Kidney tubule cell (primary cell): ENCODE measurements around the gene R3HDM2.
A peak's percentile ranks its signal among the peaks of the same experiment; 100 is the strongest.
"Not testable (repeated sequence)": the region's sequence is repeated elsewhere in the genome, so short reads cannot be mapped to it uniquely, and the experiment has no call there.

ENCODE experiments used
- DNase-seq: peaks from one replicate; pipeline ENCODE4 v3.0.0-alpha.2; 2018; ENCODE audit warnings: low spot score

The R3HDM2 gene

DNA sequence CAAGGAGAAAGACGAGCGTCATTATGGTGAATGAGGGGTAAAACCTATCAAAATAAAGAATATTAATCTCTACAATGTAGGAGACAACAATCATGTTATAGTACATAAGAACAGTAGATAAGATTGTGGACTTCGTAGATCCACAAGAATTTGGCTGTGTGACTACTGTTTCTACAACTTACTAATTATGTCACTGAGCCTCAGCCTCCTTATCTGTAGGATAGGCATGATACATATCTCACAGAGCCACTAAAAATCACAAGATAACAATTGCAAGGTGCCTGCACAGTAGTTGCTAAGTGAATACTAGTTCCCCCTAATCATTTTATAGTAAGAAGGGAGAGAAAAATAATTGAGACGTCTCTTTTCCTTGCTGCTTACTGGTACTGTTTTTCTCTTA, 101.6 kb downstream of the R3HDM2 start:
- DNase-seq: no peak

DNA sequence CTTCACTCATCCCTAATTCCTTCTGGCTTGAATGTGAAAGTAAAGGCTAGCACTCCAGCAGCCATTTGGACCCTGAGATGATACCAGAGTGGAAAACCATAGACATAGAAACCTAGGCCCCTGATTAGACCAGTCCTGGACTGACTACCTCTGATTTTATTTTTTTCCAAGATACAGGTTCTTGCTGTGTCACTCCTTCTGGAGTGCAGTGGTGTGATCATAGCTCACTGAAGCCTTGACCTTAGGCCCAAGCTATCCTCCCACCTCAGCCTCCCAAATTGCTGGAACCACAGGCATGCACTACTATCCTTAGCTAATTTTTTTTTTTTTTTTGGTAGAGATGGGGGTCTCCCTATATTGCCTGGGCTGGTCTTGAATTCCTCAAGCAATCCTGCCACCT, 105.4 kb downstream of the R3HDM2 start:
- no peak for DNase-seq

- DNase-seq: no peak
These were observed 107.4 kb downstream of the R3HDM2 start for GRCh38 chr12:57323416-57323815.

DNA sequence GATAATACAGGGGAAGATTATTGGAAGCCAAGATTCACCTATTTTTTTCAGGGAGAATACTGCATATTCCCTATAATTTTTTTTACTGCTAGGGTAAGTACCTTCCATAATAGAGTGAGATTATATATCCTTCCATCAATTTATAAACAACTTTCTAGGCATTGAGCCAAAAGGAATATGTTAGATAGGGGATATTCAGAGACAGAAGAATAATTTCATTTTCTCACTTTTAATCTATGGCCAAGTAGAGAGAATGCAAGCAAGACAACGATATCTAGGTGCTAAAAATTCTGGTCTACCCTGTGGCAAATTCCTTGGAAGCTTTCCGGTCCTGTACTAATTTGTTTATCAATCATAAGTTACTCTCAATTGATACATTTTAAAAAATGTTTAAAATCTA, 110.2 kb downstream of the R3HDM2 start:
- no peak for DNase-seq

GRCh38 chr12:57319678-57320469, 111.0 kb downstream of the R3HDM2 start:
- DNase-seq: no peak

- DNase-seq: no peak
These were observed 115.2 kb downstream of the R3HDM2 start for GRCh38 chr12:57315681-57316080.

GRCh38 chr12:57312287-57312686, 118.6 kb downstream of the R3HDM2 start:
- peak; percentile 20 for DNase-seq

DNA sequence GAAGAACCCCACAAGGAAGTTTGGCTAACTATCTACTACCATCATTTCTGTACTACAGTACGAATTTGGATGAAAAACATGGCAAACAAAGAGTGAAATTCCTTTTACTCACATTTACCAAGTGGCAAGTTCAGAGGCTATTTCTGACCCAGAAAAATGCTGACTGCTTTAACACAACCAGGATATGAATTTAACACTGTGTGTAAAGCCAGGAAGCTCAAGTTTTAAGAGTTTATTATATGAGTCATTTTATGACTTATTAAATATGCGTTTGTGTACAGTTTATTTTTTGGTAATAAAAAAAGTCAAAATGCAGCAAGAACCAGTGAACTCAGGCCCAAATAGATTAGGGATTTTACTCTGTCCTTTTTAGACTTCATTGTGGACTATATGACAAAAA, 121.4 kb downstream of the R3HDM2 start:
- DNase-seq: peak; percentile 39

DNA sequence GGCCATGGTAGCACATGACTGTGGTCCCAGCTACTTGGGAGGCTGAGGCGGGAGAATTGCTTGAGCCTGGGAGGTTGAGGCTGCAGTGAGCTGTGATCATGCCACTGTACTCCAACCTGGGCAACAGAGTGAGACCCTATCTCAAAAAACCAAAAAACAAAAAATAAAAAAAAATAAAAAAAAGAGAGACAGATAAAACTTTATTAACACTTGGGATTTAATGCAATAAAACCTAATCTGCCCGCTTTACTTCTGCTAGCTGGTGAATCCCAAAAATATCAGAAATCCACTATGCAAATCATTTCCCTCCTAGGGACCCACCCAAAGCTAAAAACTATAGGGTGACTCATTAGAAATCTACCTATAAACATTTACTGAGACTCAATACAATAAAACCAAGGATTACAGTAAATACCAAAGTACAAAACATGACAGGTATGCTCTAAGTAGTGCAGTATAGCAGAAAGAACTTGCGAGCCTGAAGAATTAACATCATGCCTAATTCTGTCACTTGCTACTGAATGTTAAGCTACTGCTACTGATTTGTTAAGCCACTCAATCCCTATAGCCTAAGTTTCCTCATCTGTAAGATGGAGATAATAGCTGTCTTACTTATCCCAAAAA, 129.8 kb downstream of the R3HDM2 start:
- no peak for DNase-seq

GRCh38 chr12:57299514-57300016, 131.3 kb downstream of the R3HDM2 start:
- no peak for DNase-seq

DNA sequence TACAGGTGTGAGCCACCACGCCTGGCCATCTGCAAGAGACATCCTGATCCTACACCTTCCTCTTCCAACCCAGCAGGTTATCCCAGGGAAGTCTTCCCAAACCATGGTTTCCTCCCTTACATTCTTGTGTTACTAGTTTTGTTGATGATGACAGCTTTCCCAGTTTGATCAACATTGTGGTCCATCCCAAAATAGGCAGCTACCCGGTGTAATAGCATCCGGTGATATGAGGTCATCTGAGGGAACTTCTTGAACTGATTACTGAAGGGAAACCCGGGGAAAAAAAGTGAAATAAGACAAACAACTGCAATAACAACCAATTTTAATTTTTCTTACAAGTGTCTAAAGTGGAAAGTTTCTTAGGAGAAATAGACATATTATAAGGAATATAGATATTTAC, 134.6 kb downstream of the R3HDM2 start:
- no peak for DNase-seq

DNA sequence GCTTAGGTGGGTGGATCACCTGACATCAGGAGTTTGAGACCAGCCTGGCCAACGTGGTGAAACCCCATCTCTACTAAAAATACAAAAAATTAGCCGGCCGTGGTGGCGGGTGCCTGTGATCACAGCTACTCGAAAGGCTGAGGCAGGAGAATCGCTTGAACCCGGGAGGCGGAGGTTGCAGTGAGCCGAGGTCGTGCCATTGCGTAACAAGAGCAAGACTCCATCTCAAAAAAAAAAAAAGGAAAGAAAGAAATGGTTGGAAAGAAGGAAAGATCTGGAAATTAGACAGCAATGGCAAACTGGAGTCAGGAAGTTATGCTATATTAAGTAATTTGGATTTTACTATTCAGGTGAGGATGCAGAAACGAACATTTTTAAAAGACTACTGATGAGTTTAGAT, 148.8 kb downstream of the R3HDM2 start:
- DNase-seq: not testable (repeated sequence)

DNA sequence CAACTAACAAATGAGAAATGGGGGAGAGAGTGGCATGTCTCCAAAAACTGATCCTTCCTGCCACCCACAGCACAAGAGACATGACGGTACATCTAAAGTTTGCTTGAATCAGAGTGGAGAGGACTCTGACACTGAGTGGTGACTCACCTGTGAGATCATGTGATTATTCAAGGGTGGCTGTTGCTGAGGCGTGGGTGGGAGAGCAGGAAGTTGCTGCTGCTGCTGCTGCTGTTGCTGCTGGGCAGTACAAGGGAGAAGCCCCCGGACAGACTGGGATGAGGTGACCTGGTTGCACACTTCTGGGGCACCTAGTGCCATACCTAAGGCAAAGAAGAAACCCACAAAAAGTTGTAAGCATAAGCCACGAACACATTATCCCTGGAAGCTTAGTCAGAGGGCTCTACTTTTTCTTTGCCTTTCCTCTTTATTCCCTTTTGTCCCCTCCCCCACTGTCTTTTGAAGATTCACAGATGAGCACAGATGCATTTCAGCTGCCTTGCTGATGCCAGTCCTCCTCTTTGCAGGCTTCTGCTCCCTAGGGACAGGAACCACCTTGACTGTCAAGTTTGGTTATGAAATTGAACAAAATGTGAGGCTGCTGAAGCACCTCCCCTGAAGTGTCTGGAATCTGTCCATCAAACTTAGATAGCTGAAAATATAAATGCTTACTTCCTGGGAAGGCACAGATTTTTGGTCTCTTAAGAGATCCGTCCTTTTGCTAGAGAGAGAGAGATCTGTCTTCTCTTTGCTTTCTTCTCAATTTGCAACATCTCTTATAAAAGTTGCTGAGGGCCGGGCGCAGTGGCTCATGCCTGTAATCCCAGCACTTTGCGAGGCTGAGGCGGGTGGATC, 150.4 kb downstream of the R3HDM2 start:
- peak; percentile 99 for DNase-seq

DNA sequence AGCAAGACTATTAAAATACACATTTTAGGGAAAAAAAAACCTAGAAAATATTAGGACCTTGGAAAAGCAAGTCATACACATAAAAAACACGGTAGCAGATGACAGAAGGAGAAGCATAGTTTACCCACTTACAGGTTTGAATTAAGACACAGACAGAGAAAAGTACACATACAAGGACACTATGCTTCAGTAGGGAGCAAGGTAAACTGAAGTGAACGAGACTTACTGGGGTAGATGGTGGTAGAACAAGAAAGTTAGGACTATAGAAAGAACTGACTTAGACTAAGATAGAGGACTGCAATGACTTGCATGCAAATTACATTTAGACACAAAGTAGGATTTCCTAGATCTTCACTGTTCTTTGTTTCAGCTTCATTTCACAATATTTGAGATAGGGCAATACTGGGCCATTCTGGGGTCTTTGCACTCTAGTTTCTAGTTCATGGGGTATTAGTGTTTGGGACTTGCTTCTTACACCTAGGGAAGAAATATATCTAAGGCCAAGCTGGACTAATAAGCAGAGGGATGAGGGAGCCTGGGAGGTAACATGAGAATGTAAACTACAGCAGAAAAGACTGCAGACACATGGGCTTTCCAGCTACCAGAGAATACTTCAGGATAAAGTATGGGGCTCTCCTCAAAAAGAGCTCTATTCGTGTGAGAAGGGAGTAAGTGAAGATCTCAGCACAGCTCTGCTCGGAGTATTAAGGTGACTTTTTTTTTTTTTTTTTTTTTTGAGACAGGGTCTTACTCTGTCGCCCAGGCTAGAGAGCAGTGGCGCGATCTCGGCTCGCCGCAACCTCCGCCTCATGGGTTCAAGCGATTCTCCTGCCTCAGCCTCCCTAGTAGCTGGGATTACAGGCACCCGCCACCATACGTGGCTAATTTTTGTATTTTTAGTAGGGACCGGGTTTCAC, 152.1 kb downstream of the R3HDM2 start:
- no peak for DNase-seq

- DNase-seq: peak; percentile 21
These were observed 153.8 kb downstream of the R3HDM2 start for GRCh38 chr12:57276935-57277563.

- not testable (repeated sequence) for DNase-seq
These were observed 154.6 kb downstream of the R3HDM2 start for GRCh38 chr12:57276233-57276632.

GRCh38 chr12:57273516-57273915, 157.3 kb downstream of the R3HDM2 start:
- no peak for DNase-seq

- peak; percentile 64 for DNase-seq
These were observed 158.3 kb downstream of the R3HDM2 start for GRCh38 chr12:57272337-57273151.

- no peak for DNase-seq
These were observed 159.8 kb downstream of the R3HDM2 start for GRCh38 chr12:57270966-57271470.

DNA sequence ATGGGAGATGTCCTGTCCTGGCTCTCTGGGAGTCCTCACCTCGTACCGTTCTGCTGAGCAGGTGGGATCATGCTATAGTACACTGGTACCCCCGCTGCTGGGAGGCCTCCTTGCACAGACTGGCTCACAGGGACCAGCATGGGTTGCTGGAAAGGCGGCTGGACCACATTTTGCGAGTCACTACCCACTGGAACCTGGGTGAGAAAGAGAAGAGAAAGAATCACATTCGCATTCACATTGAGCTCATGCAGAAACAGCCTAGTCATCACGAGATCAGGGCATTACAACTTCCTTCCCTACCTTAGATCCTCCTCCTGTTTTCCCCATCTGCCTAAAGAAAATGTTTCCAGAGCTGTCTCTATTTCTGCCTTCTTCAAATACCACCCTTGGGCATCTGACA, 162.6 kb downstream of the R3HDM2 start:
- DNase-seq: peak; percentile 77
